ENCODE data around the gene SLC16A7.

DNA sequence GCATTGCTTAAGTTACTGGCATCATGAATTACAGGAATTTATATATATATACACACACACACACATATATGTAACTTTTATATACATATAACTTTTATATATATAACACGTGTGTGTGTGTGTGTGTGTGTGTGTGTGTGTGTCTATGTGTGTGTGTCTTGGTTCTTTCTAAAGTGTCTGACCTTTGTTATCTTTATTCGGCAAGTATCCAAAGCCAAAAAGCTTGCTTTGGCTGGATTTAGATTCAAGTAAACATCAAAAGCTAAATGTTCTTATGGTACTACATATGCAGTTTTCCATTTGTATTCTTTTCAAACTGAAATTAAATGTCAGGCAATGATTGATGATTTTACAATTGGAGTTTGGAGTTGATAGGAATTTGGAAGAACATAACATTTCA, 69.9 kb downstream of the SLC16A7 start:
- no peak for TF ChIP-seq BACH2 (CRISPR knock-in tag; IDR thresholded peaks at IDR 0.05; ENCODE audit: borderline replicate concordance)
- TF ChIP-seq ZFP30 (CRISPR knock-in tag; IDR thresholded peaks at IDR 0.05), result no peak
- TF ChIP-seq POU6F1 (CRISPR knock-in tag; IDR thresholded peaks at IDR 0.05; ENCODE audit: borderline replicate concordance, low read depth), result no peak
- TF ChIP-seq ZNF70 (CRISPR knock-in tag; IDR thresholded peaks at IDR 0.05), result no peak
- no peak for TF ChIP-seq PPARA (CRISPR knock-in tag; IDR thresholded peaks at IDR 0.05; ENCODE audit: borderline replicate concordance)
- no peak for TF ChIP-seq GLIS3 (CRISPR knock-in tag; IDR thresholded peaks at IDR 0.05)
- TF ChIP-seq OSR1 (CRISPR knock-in tag; IDR thresholded peaks at IDR 0.05), result no peak
- TF ChIP-seq, protein P1, sequence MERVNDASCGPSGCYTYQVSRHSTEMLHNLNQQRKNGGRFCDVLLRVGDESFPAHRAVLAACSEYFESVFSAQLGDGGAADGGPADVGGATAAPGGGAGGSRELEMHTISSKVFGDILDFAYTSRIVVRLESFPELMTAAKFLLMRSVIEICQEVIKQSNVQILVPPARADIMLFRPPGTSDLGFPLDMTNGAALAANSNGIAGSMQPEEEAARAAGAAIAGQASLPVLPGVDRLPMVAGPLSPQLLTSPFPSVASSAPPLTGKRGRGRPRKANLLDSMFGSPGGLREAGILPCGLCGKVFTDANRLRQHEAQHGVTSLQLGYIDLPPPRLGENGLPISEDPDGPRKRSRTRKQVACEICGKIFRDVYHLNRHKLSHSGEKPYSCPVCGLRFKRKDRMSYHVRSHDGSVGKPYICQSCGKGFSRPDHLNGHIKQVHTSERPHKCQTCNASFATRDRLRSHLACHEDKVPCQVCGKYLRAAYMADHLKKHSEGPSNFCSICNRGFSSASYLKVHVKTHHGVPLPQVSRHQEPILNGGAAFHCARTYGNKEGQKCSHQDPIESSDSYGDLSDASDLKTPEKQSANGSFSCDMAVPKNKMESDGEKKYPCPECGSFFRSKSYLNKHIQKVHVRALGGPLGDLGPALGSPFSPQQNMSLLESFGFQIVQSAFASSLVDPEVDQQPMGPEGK (CRISPR knock-in tag; IDR thresholded peaks at IDR 0.05; ENCODE audit: borderline replicate concordance), result no peak
- no peak for TF ChIP-seq ZC3H10 (CRISPR knock-in tag; IDR thresholded peaks at IDR 0.05)
- no peak for TF ChIP-seq RARB (CRISPR knock-in tag; IDR thresholded peaks at IDR 0.05)
- TF ChIP-seq ARNTL (CRISPR knock-in tag; IDR thresholded peaks at IDR 0.05; ENCODE audit: borderline replicate concordance, low read depth), result no peak
- TF ChIP-seq TOX (CRISPR knock-in tag; IDR thresholded peaks at IDR 0.05; ENCODE audit: borderline replicate concordance), result no peak
- no peak for TF ChIP-seq ISL1 (CRISPR knock-in tag; IDR thresholded peaks at IDR 0.05)
